SK-N-SH (cell line): ENCODE results near the gene PCBP3.

ENCODE experiments used
- CHD2 ChIP-seq: fragments of 150-350 bp; IDR thresholded peaks from 2 replicates; pipeline ENCODE4 v1.6.1; 2018; ENCODE audit warnings: low read length; ENCODE audit not compliant: partially characterized antibody
- EZH2phosphoT487 ChIP-seq: fragments of 200-600 bp; sonication (generic); IDR thresholded peaks from 2 replicates; pipeline ENCODE4 v1.6.1; 2017; ENCODE audit warnings: low read depth, mixed run types, mild to moderate bottlenecking, antibody characterized with exemption, moderate library complexity, borderline replicate concordance
- JUND ChIP-seq: IDR thresholded peaks from 2 replicates; pipeline ENCODE4 v1.4.0; 2012
- POLR2AphosphoS5 ChIP-seq: IDR thresholded peaks from 2 replicates; pipeline ENCODE4 v1.6.1; 2012; ENCODE audit warnings: low read depth, low read length
- RFX5 ChIP-seq: IDR thresholded peaks from 2 replicates; pipeline ENCODE4 v1.6.1; 2012; ENCODE audit warnings: mild to moderate bottlenecking, improper control_type of control experiment, low read length
- TF ChIP-seq, protein P1 (sequence below): fragments of 200-600 bp; sonication (generic); IDR thresholded peaks from 2 replicates; pipeline ENCODE4 v1.6.1; 2017; ENCODE audit warnings: antibody characterized with exemption, mild to moderate bottlenecking, moderate library complexity
- TF ChIP-seq, protein P2 (sequence below): IDR thresholded peaks from 2 replicates; pipeline ENCODE4 v1.4.0; 2012; ENCODE audit warnings: low read depth
- TF ChIP-seq, protein P3 (sequence below): IDR thresholded peaks from 2 replicates; pipeline ENCODE4 v1.4.0; 2012; ENCODE audit warnings: low read depth, borderline replicate concordance

DNA sequence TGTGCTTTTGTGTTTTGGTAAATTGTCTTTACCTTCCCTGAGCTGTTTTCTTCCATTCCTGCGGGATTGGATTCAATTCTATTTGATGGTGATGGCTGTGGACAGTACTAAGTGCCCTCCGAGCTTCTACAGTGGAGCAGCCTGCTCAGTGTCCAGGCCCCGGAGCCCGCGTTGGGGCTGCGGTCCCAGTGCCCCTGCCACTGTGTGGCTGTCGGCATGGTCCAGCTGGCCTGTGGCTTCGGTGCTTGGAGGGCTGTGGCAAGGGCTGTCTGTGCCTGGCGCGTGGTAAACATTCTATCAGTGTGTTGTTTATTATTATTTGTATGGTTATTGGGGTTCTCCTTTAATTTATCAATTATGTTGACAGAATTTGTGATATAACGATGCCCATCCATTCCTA is 228.9 kb downstream of the PCBP3 start:
- TF ChIP-seq CHD2 (no peak), EZH2phosphoT487 (no peak), RFX5 (no peak), JUND (no peak), POLR2AphosphoS5 (no peak)
- TF ChIP-seq, protein P1, sequence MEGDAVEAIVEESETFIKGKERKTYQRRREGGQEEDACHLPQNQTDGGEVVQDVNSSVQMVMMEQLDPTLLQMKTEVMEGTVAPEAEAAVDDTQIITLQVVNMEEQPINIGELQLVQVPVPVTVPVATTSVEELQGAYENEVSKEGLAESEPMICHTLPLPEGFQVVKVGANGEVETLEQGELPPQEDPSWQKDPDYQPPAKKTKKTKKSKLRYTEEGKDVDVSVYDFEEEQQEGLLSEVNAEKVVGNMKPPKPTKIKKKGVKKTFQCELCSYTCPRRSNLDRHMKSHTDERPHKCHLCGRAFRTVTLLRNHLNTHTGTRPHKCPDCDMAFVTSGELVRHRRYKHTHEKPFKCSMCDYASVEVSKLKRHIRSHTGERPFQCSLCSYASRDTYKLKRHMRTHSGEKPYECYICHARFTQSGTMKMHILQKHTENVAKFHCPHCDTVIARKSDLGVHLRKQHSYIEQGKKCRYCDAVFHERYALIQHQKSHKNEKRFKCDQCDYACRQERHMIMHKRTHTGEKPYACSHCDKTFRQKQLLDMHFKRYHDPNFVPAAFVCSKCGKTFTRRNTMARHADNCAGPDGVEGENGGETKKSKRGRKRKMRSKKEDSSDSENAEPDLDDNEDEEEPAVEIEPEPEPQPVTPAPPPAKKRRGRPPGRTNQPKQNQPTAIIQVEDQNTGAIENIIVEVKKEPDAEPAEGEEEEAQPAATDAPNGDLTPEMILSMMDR = no peak
- TF ChIP-seq, protein P2, sequence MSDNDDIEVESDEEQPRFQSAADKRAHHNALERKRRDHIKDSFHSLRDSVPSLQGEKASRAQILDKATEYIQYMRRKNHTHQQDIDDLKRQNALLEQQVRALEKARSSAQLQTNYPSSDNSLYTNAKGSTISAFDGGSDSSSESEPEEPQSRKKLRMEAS = no peak
- TF ChIP-seq, protein P3, sequence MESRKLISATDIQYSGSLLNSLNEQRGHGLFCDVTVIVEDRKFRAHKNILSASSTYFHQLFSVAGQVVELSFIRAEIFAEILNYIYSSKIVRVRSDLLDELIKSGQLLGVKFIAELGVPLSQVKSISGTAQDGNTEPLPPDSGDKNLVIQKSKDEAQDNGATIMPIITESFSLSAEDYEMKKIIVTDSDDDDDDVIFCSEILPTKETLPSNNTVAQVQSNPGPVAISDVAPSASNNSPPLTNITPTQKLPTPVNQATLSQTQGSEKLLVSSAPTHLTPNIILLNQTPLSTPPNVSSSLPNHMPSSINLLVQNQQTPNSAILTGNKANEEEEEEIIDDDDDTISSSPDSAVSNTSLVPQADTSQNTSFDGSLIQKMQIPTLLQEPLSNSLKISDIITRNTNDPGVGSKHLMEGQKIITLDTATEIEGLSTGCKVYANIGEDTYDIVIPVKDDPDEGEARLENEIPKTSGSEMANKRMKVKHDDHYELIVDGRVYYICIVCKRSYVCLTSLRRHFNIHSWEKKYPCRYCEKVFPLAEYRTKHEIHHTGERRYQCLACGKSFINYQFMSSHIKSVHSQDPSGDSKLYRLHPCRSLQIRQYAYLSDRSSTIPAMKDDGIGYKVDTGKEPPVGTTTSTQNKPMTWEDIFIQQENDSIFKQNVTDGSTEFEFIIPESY = no peak
